ENCODE data around the gene LAGE3.
"Not testable (repeated sequence)": the region's sequence is repeated elsewhere in the genome, so short reads cannot be mapped to it uniquely, and the experiment has no call there.

Gene LAGE3

DNA sequence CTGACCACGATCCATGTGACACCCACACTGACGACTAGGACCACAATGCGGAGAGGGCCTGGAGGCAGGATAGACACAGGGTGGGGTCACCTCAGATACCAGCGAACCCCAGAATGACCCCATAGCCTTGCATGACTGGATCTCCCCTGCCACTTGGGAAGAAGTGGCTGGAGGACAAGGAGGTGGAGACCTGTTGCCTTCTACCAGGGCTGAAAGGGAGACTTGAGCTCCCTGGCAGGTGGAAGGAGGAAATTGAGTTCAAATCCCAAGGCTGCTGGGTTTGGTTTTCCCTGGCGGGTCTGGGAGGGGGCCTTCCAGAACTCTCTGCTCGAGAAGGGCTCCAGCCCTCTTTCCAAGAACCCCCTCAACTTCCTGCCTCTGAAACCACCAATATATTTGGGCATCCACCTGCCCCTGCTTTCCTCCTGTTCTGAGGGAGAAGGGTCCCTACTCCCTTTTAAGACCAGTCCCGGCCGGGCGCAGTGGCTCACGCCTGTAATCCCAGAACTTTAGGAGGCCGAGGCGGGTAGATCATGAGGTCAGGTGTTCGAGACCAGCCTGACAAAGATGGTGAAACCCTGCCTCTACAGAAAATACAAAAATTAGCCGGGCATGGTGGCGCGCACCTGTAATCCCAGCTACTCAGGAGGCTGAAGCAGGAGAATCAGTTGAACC, 33.9 kb upstream of the LAGE3 start:
- Histone ChIP-seq H3K27me3 (ENCODE audit: control insufficient read depth, insufficient read depth, low read length) (no peaks in the 10 kb centered on the region), H3K4me1 (ENCODE audit: control insufficient read depth, insufficient read depth, low read length) (peaks cover 10% of the 10 kb centered on the region), H3K4me2 (ENCODE audit: low read length) (no peak overlapping the region), H3K36me3 (ENCODE audit: insufficient read depth, low read length) (no peaks in the 10 kb centered on the region), H3K4me3 (ENCODE audit: low read length) (no peak overlapping the region), H3K9me3 (replicated peaks; ENCODE audit: low read length) (peaks cover 5% of the 10 kb centered on the region), H3K9ac (ENCODE audit: low read depth, low read length) (no peak overlapping the region)

GRCh38 chrX:154511761-154512160, 32.7 kb upstream of the LAGE3 start:
- Histone ChIP-seq H3K4me1 (ENCODE audit: control insufficient read depth, insufficient read depth, low read length) (peaks cover 3% of the 10 kb centered on the region), H3K4me2 (ENCODE audit: low read length) (no peak overlapping the region), H3K9me3 (replicated peaks; ENCODE audit: low read length) (peaks cover 5% of the 10 kb centered on the region), H3K27me3 (ENCODE audit: control insufficient read depth, insufficient read depth, low read length) (no peaks in the 10 kb centered on the region), H3K9ac (ENCODE audit: low read depth, low read length) (no peak overlapping the region), H3K36me3 (ENCODE audit: insufficient read depth, low read length) (no peaks in the 10 kb centered on the region), H3K4me3 (ENCODE audit: low read length) (no peak overlapping the region)

- no peak overlapping the region for H3K4me2 ChIP-seq (ENCODE audit: low read length)
- no peak overlapping the region for H3K4me3 ChIP-seq (ENCODE audit: low read length)
- no peaks in the 10 kb centered on the region for H3K27me3 ChIP-seq (ENCODE audit: control insufficient read depth, insufficient read depth, low read length)
- H3K9ac ChIP-seq (ENCODE audit: low read depth, low read length) = no peak overlapping the region
- H3K9me3 ChIP-seq (replicated peaks; ENCODE audit: low read length) = peaks cover 5% of the 10 kb centered on the region
- H3K4me1 ChIP-seq (ENCODE audit: control insufficient read depth, insufficient read depth, low read length) = peaks cover 11% of the 10 kb centered on the region
- peaks cover 3% of the 10 kb centered on the region for H3K36me3 ChIP-seq (ENCODE audit: insufficient read depth, low read length)
Measured at GRCh38 chrX:154509455-154509854, 30.4 kb upstream of the LAGE3 start.

GRCh38 chrX:154508384-154508745, 29.3 kb upstream of the LAGE3 start:
- H3K4me1 ChIP-seq (ENCODE audit: control insufficient read depth, insufficient read depth, low read length) = peaks cover 11% of the 10 kb centered on the region
- no peak overlapping the region for H3K9ac ChIP-seq (ENCODE audit: low read depth, low read length)
- no peaks in the 10 kb centered on the region for H3K27me3 ChIP-seq (ENCODE audit: control insufficient read depth, insufficient read depth, low read length)
- peaks cover 5% of the 10 kb centered on the region for H3K9me3 ChIP-seq (replicated peaks; ENCODE audit: low read length)
- no peak overlapping the region for H3K4me3 ChIP-seq (ENCODE audit: low read length)
- peaks cover 3% of the 10 kb centered on the region for H3K36me3 ChIP-seq (ENCODE audit: insufficient read depth, low read length)
- H3K4me2 ChIP-seq (ENCODE audit: low read length) = no peak overlapping the region

DNA sequence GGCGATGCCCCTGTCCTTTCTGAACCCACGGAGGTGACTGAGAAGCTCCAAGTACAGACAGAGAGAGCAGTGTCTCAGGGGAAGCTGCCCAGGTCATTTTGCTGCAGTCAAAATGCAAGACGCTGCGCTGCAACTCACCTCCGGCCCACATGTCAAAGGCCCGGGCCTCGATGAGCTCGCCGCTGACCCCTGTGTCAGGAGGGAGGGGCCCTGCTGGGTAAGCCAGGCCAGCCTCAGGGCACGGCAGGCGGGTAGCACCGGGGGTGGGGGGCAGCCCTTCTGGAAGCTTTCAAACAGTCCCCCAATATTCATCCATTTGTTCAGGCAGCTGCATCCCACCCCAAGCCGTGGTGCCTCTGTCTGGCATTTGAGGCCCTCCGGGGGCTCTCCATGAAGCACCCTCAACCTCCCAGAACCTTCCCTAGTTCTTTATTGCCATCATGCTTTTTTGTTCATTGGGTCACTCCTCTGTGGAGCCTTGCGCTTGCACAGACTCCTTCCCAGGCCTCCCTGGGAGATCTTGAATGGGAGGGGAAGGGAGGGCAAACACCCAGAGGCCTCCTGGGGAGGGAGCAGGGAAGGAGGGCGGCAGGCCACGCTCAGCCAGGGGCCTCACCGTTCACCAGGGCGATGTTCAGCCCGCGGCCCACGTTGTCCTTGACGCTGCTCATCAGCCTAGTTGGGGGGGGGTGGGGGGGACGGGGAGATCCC, 28.7 kb upstream of the LAGE3 start:
- peaks cover 5% of the 10 kb centered on the region for H3K9me3 ChIP-seq (replicated peaks; ENCODE audit: low read length)

DNA sequence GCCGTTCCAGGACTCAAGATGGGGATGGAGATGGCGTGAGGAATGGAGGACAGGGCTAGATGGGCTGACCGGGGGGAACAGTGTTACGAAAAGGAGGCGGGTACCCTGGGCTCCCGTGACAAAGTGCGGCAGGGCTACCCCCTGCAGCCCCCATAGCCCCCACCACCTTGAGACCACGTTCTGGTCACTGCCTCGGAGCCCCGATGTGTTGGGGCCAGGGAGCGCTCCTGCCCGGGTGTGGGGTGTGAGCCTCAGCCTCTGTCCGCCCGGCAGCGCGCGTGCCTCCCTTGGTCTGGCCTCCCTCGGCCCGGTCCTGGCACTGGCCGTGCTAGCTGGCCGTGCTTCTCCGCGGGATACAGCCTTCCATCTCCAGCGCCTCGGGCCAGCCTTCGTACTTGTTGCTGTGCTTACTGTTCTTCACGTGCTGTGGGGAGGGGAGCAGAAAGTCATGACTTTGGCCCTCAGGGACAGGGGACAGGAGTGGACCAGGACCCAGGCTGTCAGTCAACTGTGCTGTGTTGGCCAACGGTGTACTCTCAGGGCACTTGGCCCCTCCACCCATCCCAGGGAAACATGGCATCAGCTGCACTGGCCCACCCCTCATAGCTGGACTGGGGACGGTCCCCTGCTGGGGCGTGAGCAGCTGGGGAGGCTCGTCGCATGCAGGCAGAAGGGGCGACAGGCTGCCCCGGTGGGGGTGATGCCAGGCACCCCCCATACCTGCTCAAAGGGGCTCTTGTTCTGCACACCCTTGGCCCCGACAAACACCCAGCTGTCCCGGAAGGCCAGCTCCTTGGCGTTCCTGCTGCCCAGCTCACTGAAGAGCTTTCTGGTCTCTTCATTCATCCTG, 27.6 kb upstream of the LAGE3 start:
- Histone ChIP-seq H3K9me3 (replicated peaks; ENCODE audit: low read length) (peaks cover 5% of the 10 kb centered on the region), H3K27me3 (ENCODE audit: control insufficient read depth, insufficient read depth, low read length) (no peaks in the 10 kb centered on the region), H3K4me2 (ENCODE audit: low read length) (no peak overlapping the region), H3K9ac (ENCODE audit: low read depth, low read length) (no peak overlapping the region), H3K36me3 (ENCODE audit: insufficient read depth, low read length) (peaks cover 3% of the 10 kb centered on the region), H3K4me1 (ENCODE audit: control insufficient read depth, insufficient read depth, low read length) (peaks cover 11% of the 10 kb centered on the region), H3K4me3 (ENCODE audit: low read length) (no peak overlapping the region)

More for the DNA sequence above, 28.7 kb upstream of the LAGE3 start:
- H3K4me3 ChIP-seq (ENCODE audit: low read length) = no peak overlapping the region
- H3K36me3 ChIP-seq (ENCODE audit: insufficient read depth, low read length) = peaks cover 3% of the 10 kb centered on the region
- no peak overlapping the region for H3K9ac ChIP-seq (ENCODE audit: low read depth, low read length)
- H3K4me1 ChIP-seq (ENCODE audit: control insufficient read depth, insufficient read depth, low read length) = peaks cover 11% of the 10 kb centered on the region
- no peak overlapping the region for H3K4me2 ChIP-seq (ENCODE audit: low read length)
- H3K27me3 ChIP-seq (ENCODE audit: control insufficient read depth, insufficient read depth, low read length) = no peaks in the 10 kb centered on the region

- Histone ChIP-seq H3K4me3 (ENCODE audit: low read length) (no peak overlapping the region), H3K4me2 (ENCODE audit: low read length) (no peak overlapping the region), H3K9me3 (replicated peaks; ENCODE audit: low read length) (peaks cover 5% of the 10 kb centered on the region), H3K27me3 (ENCODE audit: control insufficient read depth, insufficient read depth, low read length) (no peaks in the 10 kb centered on the region), H3K36me3 (ENCODE audit: insufficient read depth, low read length) (peaks cover 3% of the 10 kb centered on the region), H3K9ac (ENCODE audit: low read depth, low read length) (no peak overlapping the region), H3K4me1 (ENCODE audit: control insufficient read depth, insufficient read depth, low read length) (peaks cover 11% of the 10 kb centered on the region)
Measured at GRCh38 chrX:154505734-154506133, 26.7 kb upstream of the LAGE3 start.

DNA sequence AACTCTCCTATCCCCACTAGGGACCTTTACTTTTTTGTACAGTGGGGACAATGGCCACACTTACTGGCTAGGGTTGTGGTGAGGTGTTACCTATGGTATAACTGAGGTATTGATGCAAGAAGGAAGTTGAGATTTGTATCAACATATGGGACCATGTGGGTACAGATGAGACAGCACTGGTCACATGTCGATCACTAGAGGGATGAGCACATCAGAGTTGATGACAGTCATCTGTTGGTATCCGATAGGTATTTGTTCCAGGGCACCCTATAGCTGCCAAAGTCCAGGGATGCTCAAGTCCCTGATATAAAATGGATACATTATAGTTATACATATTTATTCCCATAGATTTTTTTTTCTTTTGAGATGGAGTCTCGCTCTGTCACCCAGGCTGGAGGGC, 23.9 kb upstream of the LAGE3 start:
- H3K9ac ChIP-seq (ENCODE audit: low read depth, low read length) = no peak overlapping the region
- H3K4me1 ChIP-seq (ENCODE audit: control insufficient read depth, insufficient read depth, low read length) = peaks cover 11% of the 10 kb centered on the region
- no peaks in the 10 kb centered on the region for H3K27me3 ChIP-seq (ENCODE audit: control insufficient read depth, insufficient read depth, low read length)
- no peaks in the 10 kb centered on the region for H3K9me3 ChIP-seq (replicated peaks; ENCODE audit: low read length)
- H3K4me3 ChIP-seq (ENCODE audit: low read length) = no peak overlapping the region
- no peak overlapping the region for H3K4me2 ChIP-seq (ENCODE audit: low read length)
- peaks cover 3% of the 10 kb centered on the region for H3K36me3 ChIP-seq (ENCODE audit: insufficient read depth, low read length)

- no peaks in the 10 kb centered on the region for H3K27me3 ChIP-seq (ENCODE audit: control insufficient read depth, insufficient read depth, low read length)
- H3K9ac ChIP-seq (ENCODE audit: low read depth, low read length) = no peak overlapping the region
- H3K9me3 ChIP-seq (replicated peaks; ENCODE audit: low read length) = no peaks in the 10 kb centered on the region
Measured at GRCh38 chrX:154502098-154502497, 23.0 kb upstream of the LAGE3 start.

GRCh38 chrX:154501423-154501822, 22.3 kb upstream of the LAGE3 start:
- not testable (repeated sequence) for H3K4me2 ChIP-seq (ENCODE audit: low read length); H3K4me3 ChIP-seq (ENCODE audit: low read length); H3K27me3 ChIP-seq (ENCODE audit: control insufficient read depth, insufficient read depth, low read length); H3K36me3 ChIP-seq (ENCODE audit: insufficient read depth, low read length); H3K9me3 ChIP-seq (replicated peaks; ENCODE audit: low read length); H3K9ac ChIP-seq (ENCODE audit: low read depth, low read length)
- H3K4me1 ChIP-seq (ENCODE audit: control insufficient read depth, insufficient read depth, low read length) = peaks cover 11% of the 10 kb centered on the region

More at GRCh38 chrX:154502098-154502497, 23.0 kb upstream of the LAGE3 start:
- no peak overlapping the region for H3K4me3 ChIP-seq (ENCODE audit: low read length)
- H3K36me3 ChIP-seq (ENCODE audit: insufficient read depth, low read length) = peaks cover 3% of the 10 kb centered on the region
- H3K4me2 ChIP-seq (ENCODE audit: low read length) = no peak overlapping the region
- H3K4me1 ChIP-seq (ENCODE audit: control insufficient read depth, insufficient read depth, low read length) = peaks cover 11% of the 10 kb centered on the region

DNA sequence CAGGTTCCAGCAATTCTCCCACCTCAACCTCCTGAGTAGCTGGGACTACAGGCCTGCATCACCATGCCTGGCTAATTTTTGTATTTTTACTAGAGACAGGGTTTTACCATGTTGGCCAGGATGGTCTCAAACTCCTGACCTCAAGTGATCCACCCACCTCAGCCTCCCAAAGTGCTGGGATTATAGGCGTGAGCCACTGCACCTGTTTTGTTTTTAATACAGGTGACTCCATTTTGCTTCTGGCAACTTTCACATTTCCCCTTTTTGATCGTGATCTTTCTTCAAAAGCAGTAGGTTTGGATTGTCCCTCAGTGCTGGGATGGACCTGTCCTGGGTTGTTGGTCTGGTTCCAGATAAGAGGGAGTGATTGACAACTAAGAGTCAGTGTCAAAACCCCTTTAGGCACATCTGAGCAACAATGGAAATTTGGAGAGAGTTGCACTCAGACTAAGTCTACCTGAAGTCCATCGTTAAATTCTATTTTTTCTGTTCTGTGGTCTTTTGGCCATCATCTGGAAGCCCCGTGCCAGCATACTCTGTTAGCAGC, 17.6 kb upstream of the LAGE3 start:
- H3K27me3 ChIP-seq (ENCODE audit: control insufficient read depth, insufficient read depth, low read length); H3K9ac ChIP-seq (ENCODE audit: low read depth, low read length); H3K4me3 ChIP-seq (ENCODE audit: low read length); H3K9me3 ChIP-seq (replicated peaks; ENCODE audit: low read length); H3K4me1 ChIP-seq (ENCODE audit: control insufficient read depth, insufficient read depth, low read length); H3K4me2 ChIP-seq (ENCODE audit: low read length); H3K36me3 ChIP-seq (ENCODE audit: insufficient read depth, low read length): not testable (repeated sequence)

Data from skeletal muscle satellite cell (primary cell).